Ectodermal cell (in vitro differentiated cells): ENCODE results near the gene LZTS2. TPM values are rescaled to one million over a fixed set of nuclear protein-coding genes. Genes with fewer than 3 reads are reported as not detected.

Experiments used
- H3K27ac ChIP-seq: 2 replicates; pipeline ENCODE4 v1.7.0; 2013; ENCODE audit warnings: mild to moderate bottlenecking, low read depth, low read length; ENCODE audit not compliant: insufficient read depth, poor library complexity, severe bottlenecking
- H3K27me3 ChIP-seq: 2 replicates; pipeline ENCODE4 v1.7.0; 2013; ENCODE audit warnings: mild to moderate bottlenecking, low read length; ENCODE audit not compliant: insufficient read depth, control insufficient read depth, poor library complexity, severe bottlenecking
- H3K36me3 ChIP-seq: one replicate; pipeline ENCODE4 v1.7.0; 2013; ENCODE audit warnings: low read length; ENCODE audit not compliant: control insufficient read depth, insufficient read depth
- H3K4me1 ChIP-seq: one replicate; pipeline ENCODE4 v1.7.0; 2013; ENCODE audit warnings: low read length; ENCODE audit not compliant: control insufficient read depth, insufficient read depth
- H3K4me3 ChIP-seq: 2 replicates; pipeline ENCODE4 v1.7.0; 2013; ENCODE audit warnings: low read depth, low read length, control low read depth; ENCODE audit not compliant: insufficient read depth
- H3K9me3 ChIP-seq: 2 replicates; pipeline ENCODE4 v1.7.0; 2013; ENCODE audit warnings: mild to moderate bottlenecking, low read length, moderate library complexity; ENCODE audit not compliant: control insufficient read depth
- WGBS, 2 experiments: methylation state at CpG; one replicate each; pipeline ENCODE4 v1.1.7; 2013; ENCODE audit warnings: missing lambda C conversion rate in 2 of 2; 5-methylcytosine and 5-hydroxymethylcytosine counted together
- polyA plus RNA-seq, 4 experiments: library from polyadenylated mRNA; stranded (reverse); fragments of 50-300 nt; gene quantifications; one replicate each; pipeline ENCODE4 v1.2.3, GENCODE V29; 2013

The LZTS2 gene
- polyA plus RNA-seq (2013, experiment 1 of 4) = 93.4 TPM
- 87.8 TPM for polyA plus RNA-seq (2013, experiment 2 of 4)
- polyA plus RNA-seq (2013, experiment 3 of 4) = 80.0 TPM
- 93.0 TPM for polyA plus RNA-seq (2013, experiment 4 of 4)

GRCh38 chr10:100999742-101000126, at the start of gene LZTS2:
TSS of gene LZTS2 (plus strand) at chr10:100999808. CDS start at chr10:101002539, 2,731 bp downstream.
- WGBS, 2 experiments = 1% methylated on average over 44 of the region's 44 CpGs
- Histone ChIP-seq H3K27ac (peak within 1 kb of the TSS; percentile 89), H3K27me3 (no peaks in the 10 kb centered on the region), H3K9me3 (no peaks in the 10 kb centered on the region), H3K4me3 (peak within 1 kb of the TSS; percentile 87), H3K36me3 (peaks cover 16% of the 10 kb centered on the region), H3K4me1 (peaks cover 15% of the 10 kb centered on the region)

GRCh38 chr10:100960251-100960650, 39.4 kb upstream of the LZTS2 start:
- peaks cover 9% of the 10 kb centered on the region for H3K36me3 ChIP-seq
- no peak overlapping the region for H3K4me3 ChIP-seq
- H3K4me1 ChIP-seq = no peaks in the 10 kb centered on the region
- H3K27ac ChIP-seq = no peak overlapping the region
- no peaks in the 10 kb centered on the region for H3K9me3 ChIP-seq
- H3K27me3 ChIP-seq = no peaks in the 10 kb centered on the region

- Histone ChIP-seq H3K36me3 (peaks cover 9% of the 10 kb centered on the region), H3K4me3 (no peak overlapping the region), H3K9me3 (no peaks in the 10 kb centered on the region), H3K27ac (no peak overlapping the region), H3K27me3 (no peaks in the 10 kb centered on the region), H3K4me1 (no peaks in the 10 kb centered on the region)
- 88 to 96% methylated on average over 3 to 4 of the region's 4 CpGs for WGBS, 2 experiments
Observed at GRCh38 chr10:100962351-100963080, 37.1 kb upstream of the LZTS2 start.

GRCh38 chr10:100963826-100964225, 35.8 kb upstream of the LZTS2 start:
- no peaks in the 10 kb centered on the region for H3K9me3 ChIP-seq
- peaks cover 9% of the 10 kb centered on the region for H3K36me3 ChIP-seq
- peaks cover 5% of the 10 kb centered on the region for H3K27me3 ChIP-seq
- no peaks in the 10 kb centered on the region for H3K4me1 ChIP-seq
- WGBS, 2 experiments = 97 to 100% methylated on average over 1 of the region's 1 CpG
- no peak overlapping the region for H3K27ac ChIP-seq
- no peak overlapping the region for H3K4me3 ChIP-seq

- Histone ChIP-seq H3K9me3 (no peaks in the 10 kb centered on the region), H3K27ac (no peak overlapping the region), H3K27me3 (peaks cover 16% of the 10 kb centered on the region), H3K4me1 (no peaks in the 10 kb centered on the region), H3K36me3 (peaks cover 9% of the 10 kb centered on the region), H3K4me3 (no peak overlapping the region)
- 71 to 77% methylated on average over 5 of the region's 5 CpGs for WGBS, 2 experiments
Observed at GRCh38 chr10:100965820-100966219, 33.8 kb upstream of the LZTS2 start.

- peaks cover 16% of the 10 kb centered on the region for H3K27me3 ChIP-seq
- no peaks in the 10 kb centered on the region for H3K9me3 ChIP-seq
- peaks cover 8% of the 10 kb centered on the region for H3K4me1 ChIP-seq
- peaks cover 8% of the 10 kb centered on the region for H3K36me3 ChIP-seq
- no peak overlapping the region for H3K27ac ChIP-seq
- WGBS, 2 experiments = 90 to 95% methylated on average over 2 of the region's 2 CpGs
- H3K4me3 ChIP-seq = no peak overlapping the region
Observed at GRCh38 chr10:100966887-100967286, 32.7 kb upstream of the LZTS2 start.

- no peak overlapping the region for H3K27ac ChIP-seq
- WGBS, 2 experiments = 90 to 91% methylated on average over 2 of the region's 2 CpGs
- no peaks in the 10 kb centered on the region for H3K9me3 ChIP-seq
- peaks cover 4% of the 10 kb centered on the region for H3K36me3 ChIP-seq
- peaks cover 16% of the 10 kb centered on the region for H3K27me3 ChIP-seq
- H3K4me1 ChIP-seq = peaks cover 12% of the 10 kb centered on the region
- no peak overlapping the region for H3K4me3 ChIP-seq
Observed at GRCh38 chr10:100967332-100967731, 32.3 kb upstream of the LZTS2 start.

GRCh38 chr10:100968062-100968736, 31.4 kb upstream of the LZTS2 start:
- no peaks in the 10 kb centered on the region for H3K36me3 ChIP-seq
- no peaks in the 10 kb centered on the region for H3K9me3 ChIP-seq
- no peak overlapping the region for H3K27ac ChIP-seq
- H3K4me3 ChIP-seq = no peak overlapping the region
- peaks cover 14% of the 10 kb centered on the region for H3K4me1 ChIP-seq
- WGBS, 2 experiments = 93% methylated on average over 1 to 2 of the region's 2 CpGs
- H3K27me3 ChIP-seq = peaks cover 16% of the 10 kb centered on the region

GRCh38 chr10:100968863-100969186, 30.8 kb upstream of the LZTS2 start:
- Histone ChIP-seq H3K9me3 (no peaks in the 10 kb centered on the region), H3K27me3 (peaks cover 16% of the 10 kb centered on the region), H3K4me3 (peak overlapping the region; percentile 62), H3K4me1 (peaks cover 14% of the 10 kb centered on the region), H3K36me3 (no peaks in the 10 kb centered on the region), H3K27ac (no peak overlapping the region)
- 23 to 25% methylated on average over 9 of the region's 9 CpGs for WGBS, 2 experiments

- Histone ChIP-seq H3K27me3 (peaks cover 16% of the 10 kb centered on the region), H3K4me1 (peaks cover 14% of the 10 kb centered on the region), H3K9me3 (no peaks in the 10 kb centered on the region), H3K27ac (no peak within 1 kb of the TSS), H3K36me3 (no peaks in the 10 kb centered on the region), H3K4me3 (peak within 1 kb of the TSS; percentile 62)
- WGBS, 2 experiments = 1 to 2% methylated on average over 64 to 69 of the region's 70 CpGs
Observed at GRCh38 chr10:100969187-100970075, 30.2 kb upstream of the LZTS2 start, which contains the start of gene SEMA4G. TSS of gene SEMA4G (plus strand) at chr10:100969504. CDS start at chr10:100972913, 3,409 bp downstream.
